Measurements from ENCODE around the gene ERICH6.

The ERICH6 gene

GRCh38 chr3:150613709-150614480, 89.8 kb downstream of the ERICH6 start:
- no peak for DNase-seq (ENCODE audit: low spot score)

GRCh38 chr3:150613034-150613433, 90.7 kb downstream of the ERICH6 start:
- DNase-seq (ENCODE audit: low spot score) = no peak

GRCh38 chr3:150612494-150612893, 91.2 kb downstream of the ERICH6 start:
- no peak for DNase-seq (ENCODE audit: low spot score)

GRCh38 chr3:150611666-150612065, 92.1 kb downstream of the ERICH6 start:
- no peak for DNase-seq (ENCODE audit: low spot score)

GRCh38 chr3:150610785-150611184, 92.9 kb downstream of the ERICH6 start:
- DNase-seq (ENCODE audit: low spot score) = no peak

GRCh38 chr3:150609988-150610387, 93.7 kb downstream of the ERICH6 start:
- DNase-seq (ENCODE audit: low spot score) = no peak

Measured in COLO829 (cell line).